ENCODE results near the gene OPN4. TPM values are rescaled to one million over a fixed set of nuclear protein-coding genes. Genes with fewer than 3 reads are reported as not detected.
A peak's percentile ranks its signal among the peaks of the same experiment; 100 is the strongest.

Gene OPN4
- total RNA-seq, 1 donor from 2014 or later = not detected

DNA sequence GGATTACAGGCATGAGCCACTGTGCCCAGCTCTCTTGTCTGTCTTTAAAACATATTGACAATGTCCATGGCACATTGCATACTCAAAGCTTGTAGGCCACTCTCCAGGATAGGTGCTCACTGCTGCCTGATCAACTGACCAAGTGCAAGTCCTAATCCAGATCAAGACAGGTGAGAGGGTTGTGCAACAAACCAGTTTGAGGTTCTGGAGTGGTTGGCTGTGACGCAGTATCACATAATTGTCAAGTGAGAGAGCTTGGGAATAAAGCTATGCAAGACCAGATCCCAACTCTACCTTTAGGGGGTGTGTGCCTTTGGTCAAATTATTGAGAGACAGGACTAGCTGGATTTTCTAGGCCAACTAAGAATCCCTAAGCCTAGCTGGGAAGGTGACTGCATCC is 43.0 kb upstream of the OPN4 start:
- no peaks in the 10 kb centered on the region for H3K79me2 ChIP-seq (ENCODE audit: low read depth)
- no peaks in the 10 kb centered on the region for H3K9me3 ChIP-seq (ENCODE audit: low read depth)
- no peak for DNase-seq (ENCODE audit: low spot score)
- Mint-ChIP-seq H3K9me3 (peaks cover 13% of the 10 kb centered on the region), H3K36me3 (no peaks in the 10 kb centered on the region), H3K4me3 (no peak overlapping the region), H3K27ac (no peak overlapping the region), H3K4me1 (no peaks in the 10 kb centered on the region), H3K27me3 (ENCODE audit: insufficient read depth, low read depth) (peaks cover 2% of the 10 kb centered on the region)
- no peak overlapping the region for H3K27ac ChIP-seq
- H3K4me3 ChIP-seq = no peak overlapping the region
- no peaks in the 10 kb centered on the region for H3K4me1 ChIP-seq
- H3K9ac ChIP-seq = no peak overlapping the region
- H3K4me2 ChIP-seq = no peak overlapping the region
- H3F3A ChIP-seq (ENCODE audit: low read depth) = no peaks in the 10 kb centered on the region
- peak overlapping the region; percentile 37 for H2AFZ ChIP-seq (replicated peaks)
- no peaks in the 10 kb centered on the region for H3K36me3 ChIP-seq
- no peaks in the 10 kb centered on the region for H4K20me1 ChIP-seq (ENCODE audit: low read depth)
- no peak for TF ChIP-seq EZH2 (IDR thresholded peaks at IDR 0.05)
- TF ChIP-seq, protein P1, sequence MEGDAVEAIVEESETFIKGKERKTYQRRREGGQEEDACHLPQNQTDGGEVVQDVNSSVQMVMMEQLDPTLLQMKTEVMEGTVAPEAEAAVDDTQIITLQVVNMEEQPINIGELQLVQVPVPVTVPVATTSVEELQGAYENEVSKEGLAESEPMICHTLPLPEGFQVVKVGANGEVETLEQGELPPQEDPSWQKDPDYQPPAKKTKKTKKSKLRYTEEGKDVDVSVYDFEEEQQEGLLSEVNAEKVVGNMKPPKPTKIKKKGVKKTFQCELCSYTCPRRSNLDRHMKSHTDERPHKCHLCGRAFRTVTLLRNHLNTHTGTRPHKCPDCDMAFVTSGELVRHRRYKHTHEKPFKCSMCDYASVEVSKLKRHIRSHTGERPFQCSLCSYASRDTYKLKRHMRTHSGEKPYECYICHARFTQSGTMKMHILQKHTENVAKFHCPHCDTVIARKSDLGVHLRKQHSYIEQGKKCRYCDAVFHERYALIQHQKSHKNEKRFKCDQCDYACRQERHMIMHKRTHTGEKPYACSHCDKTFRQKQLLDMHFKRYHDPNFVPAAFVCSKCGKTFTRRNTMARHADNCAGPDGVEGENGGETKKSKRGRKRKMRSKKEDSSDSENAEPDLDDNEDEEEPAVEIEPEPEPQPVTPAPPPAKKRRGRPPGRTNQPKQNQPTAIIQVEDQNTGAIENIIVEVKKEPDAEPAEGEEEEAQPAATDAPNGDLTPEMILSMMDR (IDR thresholded peaks at IDR 0.05) = no peak
- no peak for TF ChIP-seq EZH2phosphoT487 (IDR thresholded peaks at IDR 0.05)
- H3K27me3 ChIP-seq = no peaks in the 10 kb centered on the region

DNA sequence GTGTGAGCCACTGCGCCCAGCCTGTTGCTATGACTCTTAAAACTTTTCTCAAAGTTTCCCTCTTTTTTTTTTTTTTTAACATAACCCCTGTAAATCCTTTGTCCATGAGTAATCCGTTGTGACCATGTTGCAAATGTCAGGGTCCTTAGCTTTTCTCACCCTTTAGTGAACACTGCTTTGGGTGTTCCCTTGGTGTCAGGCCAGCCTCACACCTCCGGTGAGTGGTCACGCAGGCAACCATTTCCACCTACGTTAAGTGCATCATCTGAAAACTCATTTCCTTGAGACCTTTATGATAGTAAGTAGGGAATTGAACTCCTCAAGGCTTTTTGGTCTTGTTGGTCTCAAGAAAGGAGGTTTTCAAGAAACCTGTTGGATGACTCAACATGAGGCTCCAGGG is 41.3 kb upstream of the OPN4 start:
- H3K27ac Mint-ChIP-seq = no peak overlapping the region
- Histone ChIP-seq H3K4me2 (no peak overlapping the region), H3K79me2 (ENCODE audit: low read depth) (no peaks in the 10 kb centered on the region), H3K27me3 (no peaks in the 10 kb centered on the region), H2AFZ (replicated peaks) (no peak overlapping the region), H3F3A (ENCODE audit: low read depth) (no peaks in the 10 kb centered on the region), H3K36me3 (no peaks in the 10 kb centered on the region), H3K4me3 (no peak overlapping the region), H3K27ac (no peak overlapping the region), H3K4me1 (no peaks in the 10 kb centered on the region), H3K9ac (no peak overlapping the region), H4K20me1 (ENCODE audit: low read depth) (no peaks in the 10 kb centered on the region), H3K9me3 (ENCODE audit: low read depth) (no peaks in the 10 kb centered on the region)
- DNase-seq (ENCODE audit: low spot score) = no peak
- H3K4me1 Mint-ChIP-seq = no peaks in the 10 kb centered on the region
- peaks cover 2% of the 10 kb centered on the region for H3K27me3 Mint-ChIP-seq (ENCODE audit: insufficient read depth, low read depth)
- peaks cover 4% of the 10 kb centered on the region for H3K9me3 Mint-ChIP-seq
- no peaks in the 10 kb centered on the region for H3K36me3 Mint-ChIP-seq
- TF ChIP-seq, protein P1 (IDR thresholded peaks at IDR 0.05) = no peak
- no peak for TF ChIP-seq EZH2phosphoT487 (IDR thresholded peaks at IDR 0.05)
- no peak for TF ChIP-seq EZH2 (IDR thresholded peaks at IDR 0.05)
- no peak overlapping the region for H3K4me3 Mint-ChIP-seq

DNA sequence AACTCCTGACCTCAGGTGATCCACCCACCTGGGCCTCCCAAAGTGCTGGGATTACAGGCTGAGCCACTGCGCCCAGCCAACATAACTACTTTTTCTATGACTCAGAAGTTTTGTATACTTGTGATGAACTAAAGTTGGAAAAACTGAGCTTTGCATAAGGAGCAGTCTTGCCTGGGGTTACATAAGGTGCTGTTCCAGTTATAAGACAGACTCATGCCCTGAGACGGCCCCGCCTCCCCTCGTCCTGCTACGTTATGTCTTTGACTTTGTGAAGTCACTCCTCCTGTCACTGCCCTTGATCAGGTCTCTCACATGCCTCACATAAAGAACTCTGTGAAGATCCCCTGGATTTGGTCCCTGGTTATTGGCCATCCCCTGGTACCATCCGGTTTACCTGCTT is 40.4 kb upstream of the OPN4 start:
- Histone ChIP-seq H2AFZ (replicated peaks) (no peak overlapping the region), H3F3A (ENCODE audit: low read depth) (no peaks in the 10 kb centered on the region), H3K36me3 (no peaks in the 10 kb centered on the region), H3K4me1 (no peaks in the 10 kb centered on the region), H3K9me3 (ENCODE audit: low read depth) (no peaks in the 10 kb centered on the region), H3K9ac (no peak overlapping the region), H3K27me3 (no peaks in the 10 kb centered on the region), H3K27ac (no peak overlapping the region), H4K20me1 (ENCODE audit: low read depth) (no peaks in the 10 kb centered on the region), H3K79me2 (ENCODE audit: low read depth) (no peaks in the 10 kb centered on the region), H3K4me3 (no peak overlapping the region), H3K4me2 (no peak overlapping the region)
- no peak for DNase-seq (ENCODE audit: low spot score)
- H3K27me3 Mint-ChIP-seq (ENCODE audit: insufficient read depth, low read depth) = peaks cover 2% of the 10 kb centered on the region
- H3K27ac Mint-ChIP-seq = no peak overlapping the region
- H3K4me1 Mint-ChIP-seq = no peaks in the 10 kb centered on the region
- no peaks in the 10 kb centered on the region for H3K9me3 Mint-ChIP-seq
- H3K4me3 Mint-ChIP-seq = peak overlapping the region; percentile 4
- TF ChIP-seq EZH2 (IDR thresholded peaks at IDR 0.05) (no peak), EZH2phosphoT487 (IDR thresholded peaks at IDR 0.05) (no peak)
- TF ChIP-seq, protein P1 (IDR thresholded peaks at IDR 0.05) = no peak
- H3K36me3 Mint-ChIP-seq = no peaks in the 10 kb centered on the region
